CD4-positive, alpha-beta T cell (primary cell): ENCODE results near the gene CLDN19. TPM values are rescaled to one million over a fixed set of nuclear protein-coding genes. Genes with fewer than 3 reads are reported as not detected.
A peak's percentile ranks its signal among the peaks of the same experiment; 100 is the strongest.

Experiments
- ATAC-seq: fragments of 200-7000 bp; cut with Tn5 transposase; one replicate; pipeline ENCODE4 v1.10.0; 2022; ENCODE audit warnings: mild to moderate bottlenecking; ENCODE audit not compliant: poor library complexity
- CTCF ChIA-PET: fragments of 350-600 bp; sonication (Branson Sonifier 250); formaldehyde crosslinking; loops from one replicate; lab custom pipeline; 2021; ENCODE audit warnings: antibody characterized with exemption, inconsistent platforms; lab: Charles Lee
- POLR2A ChIA-PET: fragments of 350-600 bp; sonication (Branson Sonifier 250); formaldehyde crosslinking; loops from one replicate; lab custom pipeline; 2021; ENCODE audit warnings: antibody characterized with exemption, inconsistent platforms; lab: Charles Lee
- DNase-seq, 14 experiments: peaks; one replicate each; pipeline ENCODE4 v3.0.0-alpha.2; 2013 to 2020; ENCODE audit warnings: mixed read lengths in 2 of 14
- H3K27ac ChIP-seq, 2 donors: one replicate each; pipeline versions ENCODE4 v1.5.1 to v1.7.0; 2013; ENCODE audit warnings: low read length in 2 of 2, low read depth in 1 of 2, mild to moderate bottlenecking in 1 of 2
- H3K27me3 ChIP-seq, 2 experiments: 1 replicate in 1 of 2; 2 replicates in 1 of 2; pipeline versions ENCODE4 v1.6.1 to v1.7.0; 2013; ENCODE audit warnings: low read length in 2 of 2, control low read depth in 1 of 2, mild to moderate bottlenecking in 1 of 2, moderate library complexity in 1 of 2; ENCODE audit not compliant: insufficient read depth in 2 of 2, control insufficient read depth in 1 of 2
- H3K36me3 ChIP-seq: one replicate; pipeline ENCODE4 v1.6.1; 2013; ENCODE audit warnings: low read length, control low read depth; ENCODE audit not compliant: insufficient read depth
- H3K4me1 ChIP-seq: one replicate; pipeline ENCODE4 v1.6.1; 2013; ENCODE audit warnings: low read length, control low read depth; ENCODE audit not compliant: insufficient read depth
- H3K4me3 ChIP-seq: one replicate; pipeline ENCODE4 v1.5.1; 2013; ENCODE audit warnings: mild to moderate bottlenecking, low read length, moderate library complexity
- H3K9me3 ChIP-seq, 2 experiments: 1 replicate in 1 of 2; 2 replicates in 1 of 2; pipeline versions ENCODE4 v1.6.1 to v1.7.0; 2013; ENCODE audit warnings: low read length in 2 of 2, mild to moderate bottlenecking in 2 of 2, control low read depth in 1 of 2, moderate library complexity in 1 of 2; ENCODE audit not compliant: control insufficient read depth in 1 of 2, insufficient read depth in 1 of 2
- H3K27ac Mint-ChIP-seq: one replicate; pipeline ENCODE4 v1.8.0; 2020; ENCODE audit warnings: mixed read lengths
- H3K27me3 Mint-ChIP-seq: one replicate; pipeline ENCODE4 v1.8.0; 2021; ENCODE audit warnings: mixed read lengths
- H3K36me3 Mint-ChIP-seq: one replicate; pipeline ENCODE4 v1.8.0; 2021; ENCODE audit warnings: low read depth, mixed read lengths
- H3K4me1 Mint-ChIP-seq: one replicate; pipeline ENCODE4 v1.8.0; 2021; ENCODE audit warnings: low read depth, mixed read lengths
- H3K4me3 Mint-ChIP-seq: one replicate; pipeline ENCODE4 v1.8.0; 2020; ENCODE audit warnings: mild to moderate bottlenecking, mixed read lengths
- H3K9me3 Mint-ChIP-seq: one replicate; pipeline ENCODE4 v1.8.0; 2020; ENCODE audit warnings: mixed read lengths
- CTCF ChIP-seq: fragments of 200-600 bp; IDR thresholded peaks from one replicate; pipeline ENCODE4 v1.8.0; 2022; ENCODE audit warnings: antibody characterized with exemption, mild to moderate bottlenecking
- intact Hi-C, 2 experiments: fragments of 100-400 bp; cut with DNase I in 1 of 2; cut with micrococcal nuclease in 1 of 2; formaldehyde crosslinking; loops; one replicate each; pipeline versions ENCODE4 v1.15.1 to v1.9.0; 2023 to 2025; cut with DNase I, micrococcal nuclease
- total RNA-seq, 174 experiments: library from RNA in 2 of 174; stranded (reverse) in 2 of 174; gene quantifications; one replicate each; pipeline ENCODE4 v1.2.3 and lab custom pipeline; 2021 to 2026

CLDN19 gene
- total RNA-seq, 2 experiments from 2014 or later: not detected

GRCh38 chr1:42684139-42684538, 55.9 kb downstream of the CLDN19 start:
- no peak overlapping the region for H3K27ac ChIP-seq
- Mint-ChIP-seq H3K9me3 (no peaks in the 10 kb centered on the region), H3K4me1 (peaks cover 72% of the 10 kb centered on the region), H3K27ac (peak overlapping the region; percentile 89), H3K4me3 (peak overlapping the region; percentile 94), H3K36me3 (peaks cover 53% of the 10 kb centered on the region), H3K27me3 (no peaks in the 10 kb centered on the region)
- intact Hi-C loops: loop anchor here (5.0 to 10.0 kb wide), 7 partner anchors 227 to 1319 kb away; partner anchors contain the start of genes FOXJ3 (in 2 of the 2), CFAP57 (in 1 of the 2), EBNA1BP2 (in 1 of the 2) and FOXO6 (in 1 of the 2)
- H3K27me3 ChIP-seq: no peaks in the 10 kb centered on the region
- peaks cover 53% of the 10 kb centered on the region for H3K4me1 ChIP-seq
- no peaks in the 10 kb centered on the region for H3K9me3 ChIP-seq
- ChIA-PET CTCF (interaction anchor here (4.7 kb wide), 1 partner anchor 27 kb away, joined by 21 read pairs; the partner anchor contains the start of gene PPIH), POLR2A (interaction anchor here (1.0 to 5.1 kb wide), 9 partner anchors 8 to 368 kb away, joined by 3 to 171 read pairs (median 7); partner anchors contain the start of genes C1orf50, P3H1, PPCS and PPIH)
- no peak for ATAC-seq
- TF ChIP-seq CTCF: no peak
- peaks cover 25% of the 10 kb centered on the region for H3K36me3 ChIP-seq
- DNase-seq: peak in 3 of 14 experiments; percentile 15 to 36 (median 28)
- peak overlapping the region; percentile 69 for H3K4me3 ChIP-seq

Other genes with a start within 250 kb of the CLDN19 start
- gene PPIH, start 81.8 kb downstream of the CLDN19 start, total RNA-seq: 10 to 100 TPM; 29.4 to 32.6 TPM
- gene YBX1, start 57.8 kb downstream of the CLDN19 start, total RNA-seq: 100 to 1,000 TPM; 372 to 389 TPM
- 10 to 100 TPM; 17.6 to 20.9 TPM for gene P3H1, start 26.8 kb upstream of the CLDN19 start, total RNA-seq
- gene C1orf50, start 27.0 kb upstream of the CLDN19 start, total RNA-seq: 10 to 100 TPM; 23.1 to 23.9 TPM
- 1 to 10 TPM in 1 of 2 experiments, under 1 TPM in 1; 0.60 to 1.1 TPM for gene TMEM269, start 44.8 kb upstream of the CLDN19 start, total RNA-seq
- gene ERMAP, start 76.9 kb upstream of the CLDN19 start, total RNA-seq: 1 to 10 TPM; 4.4 to 5.0 TPM
- gene SVBP, start 77.2 kb upstream of the CLDN19 start, total RNA-seq: 10 to 100 TPM; 19.2 to 21.3 TPM
- gene ZNF691, start 106.4 kb upstream of the CLDN19 start, total RNA-seq: 1 to 10 TPM; 1.2 to 1.7 TPM
- 10 to 100 TPM; 78.6 to 80.9 TPM for gene SLC2A1, start 218.6 kb upstream of the CLDN19 start, total RNA-seq